CD14-positive monocyte (primary cell): ENCODE measurements around the gene CALM1. TPM values are rescaled to one million over a fixed set of nuclear protein-coding genes. Genes with fewer than 3 reads are reported as not detected.

Source experiments
- DNase-seq, 3 donors: peaks; one replicate each; pipeline ENCODE4 v3.0.0-alpha.2; 2011 to 2022
- H2AFZ ChIP-seq: 2 replicates; pipeline ENCODE4 v1.6.0; 2012; ENCODE audit warnings: mild to moderate bottlenecking, low read depth, low read length, inconsistent platforms; ENCODE audit not compliant: insufficient read depth, poor library complexity, severe bottlenecking
- H3K27ac ChIP-seq, 2 donors: 1 replicate in 1 of 2; 2 replicates in 1 of 2; pipeline ENCODE4 v1.5.1; 2012 to 2013; ENCODE audit warnings: low read length in 2 of 2, control low read depth in 1 of 2, inconsistent platforms in 1 of 2, low read depth in 1 of 2, mild to moderate bottlenecking in 1 of 2
- H3K27me3 ChIP-seq, 2 donors: one replicate each; pipeline versions ENCODE4 v1.6.0 to v1.6.1; 2011 to 2013; ENCODE audit warnings: low read length in 2 of 2; ENCODE audit not compliant: control insufficient read depth in 2 of 2, insufficient read depth in 2 of 2
- H3K36me3 ChIP-seq, 2 donors: replicated peaks in 1 of 2; 1 replicate in 1 of 2; 2 replicates in 1 of 2; pipeline versions ENCODE4 v1.5.1 to v1.6.1; 2012 to 2013; ENCODE audit warnings: low read length in 2 of 2, control low read depth in 1 of 2, inconsistent platforms in 1 of 2, mild to moderate bottlenecking in 1 of 2; ENCODE audit not compliant: insufficient read depth in 2 of 2, control insufficient read depth in 1 of 2
- H3K4me1 ChIP-seq, 2 donors: 1 replicate in 1 of 2; 2 replicates in 1 of 2; pipeline versions ENCODE4 v1.5.1 to v1.6.1; 2012 to 2013; ENCODE audit warnings: low read length in 2 of 2, control low read depth in 1 of 2, inconsistent platforms in 1 of 2, mild to moderate bottlenecking in 1 of 2, moderate library complexity in 1 of 2; ENCODE audit not compliant: insufficient read depth in 2 of 2, control insufficient read depth in 1 of 2
- H3K4me2 ChIP-seq: replicated peaks from 2 replicates; pipeline ENCODE3; 2012; ENCODE audit warnings: low read length, moderate library complexity, mild to moderate bottlenecking; ENCODE audit not compliant: poor library complexity, severe bottlenecking; ENCODE audit errors: extremely low read depth
- H3K4me3 ChIP-seq, 3 experiments: fragments of 200-600 bp in 1 of 3; sonication (generic) in 1 of 3; replicated peaks in 1 of 3; 1 replicate in 2 of 3; 2 replicates in 1 of 3; pipeline ENCODE4 v1.5.1; 2011 to 2013; ENCODE audit warnings: low read length in 3 of 3, mild to moderate bottlenecking in 3 of 3, control low read depth in 2 of 3, low read depth in 2 of 3, inconsistent platforms in 1 of 3, moderate library complexity in 1 of 3
- H3K79me2 ChIP-seq: 2 replicates; pipeline ENCODE4 v1.6.0; 2012; ENCODE audit warnings: mild to moderate bottlenecking, control low read depth, inconsistent platforms, low read length, moderate library complexity; ENCODE audit not compliant: insufficient read depth
- H3K9ac ChIP-seq: 2 replicates; pipeline ENCODE4 v1.6.0; 2017; ENCODE audit warnings: low read length, mild to moderate bottlenecking; ENCODE audit not compliant: insufficient read depth, poor library complexity, severe bottlenecking
- H3K9me3 ChIP-seq, 2 donors: replicated peaks in 1 of 2; 1 replicate in 1 of 2; 2 replicates in 1 of 2; pipeline versions ENCODE4 v1.5.1 to v1.6.1; 2012 to 2013; ENCODE audit warnings: low read length in 2 of 2, control low read depth in 1 of 2; ENCODE audit not compliant: control insufficient read depth in 1 of 2, insufficient read depth in 1 of 2
- H4K20me1 ChIP-seq: 2 replicates; pipeline ENCODE4 v1.6.0; 2012; ENCODE audit warnings: mild to moderate bottlenecking, low read length, control low read depth, moderate library complexity; ENCODE audit not compliant: insufficient read depth
- H3K27ac Mint-ChIP-seq, 7 donors: one replicate each; pipeline ENCODE4 v1.8.0; 2020; ENCODE audit warnings: mild to moderate bottlenecking in 7 of 7, mixed read lengths in 7 of 7, moderate library complexity in 6 of 7, inconsistent platforms in 2 of 7
- H3K27me3 Mint-ChIP-seq, 3 donors: one replicate each; pipeline ENCODE4 v1.8.0; 2021 to 2022; ENCODE audit warnings: low read depth in 3 of 3, mild to moderate bottlenecking in 3 of 3, mixed read lengths in 3 of 3, moderate library complexity in 3 of 3, inconsistent platforms in 1 of 3
- H3K36me3 Mint-ChIP-seq, 2 donors: one replicate each; pipeline ENCODE4 v1.8.0; 2020; ENCODE audit warnings: mixed read lengths in 2 of 2, inconsistent platforms in 1 of 2, mild to moderate bottlenecking in 1 of 2
- H3K4me1 Mint-ChIP-seq: one replicate; pipeline ENCODE4 v1.8.0; 2020; ENCODE audit warnings: mild to moderate bottlenecking, mixed read lengths
- H3K4me3 Mint-ChIP-seq, 2 donors: one replicate each; pipeline ENCODE4 v1.8.0; 2020; ENCODE audit warnings: mild to moderate bottlenecking in 2 of 2, mixed read lengths in 2 of 2, moderate library complexity in 1 of 2
- H3K9me3 Mint-ChIP-seq, 7 donors: one replicate each; pipeline ENCODE4 v1.8.0; 2020 to 2022; ENCODE audit warnings: mixed read lengths in 7 of 7, mild to moderate bottlenecking in 6 of 7, moderate library complexity in 6 of 7, inconsistent platforms in 2 of 7
- CTCF ChIP-seq: fragments of 200-600 bp; IDR thresholded peaks from one replicate; pipeline ENCODE4 v1.8.0; 2022; ENCODE audit warnings: antibody characterized with exemption, mild to moderate bottlenecking
- WGBS: methylation state at CpG from one replicate; pipeline ENCODE4 v1.1.5; 2013; ENCODE audit warnings: missing lambda C conversion rate; ENCODE audit not compliant: insufficient coverage; 5-methylcytosine and 5-hydroxymethylcytosine counted together
- intact Hi-C, 2 donors: fragments of 100-400 bp; cut with micrococcal nuclease; formaldehyde crosslinking; loops; one replicate each; pipeline versions ENCODE4 v1.15.0 to v1.15.1; 2023
- polyA plus RNA-seq, 3 donors: library from polyadenylated mRNA; depleted of rRNA in 1 of 3; unstranded in 2 of 3; stranded (reverse) in 1 of 3; fragments of 300-500 nt in 2 of 3; fragments of >200 nt in 1 of 3; fragmentation: Illumina TruSeq in 2 of 3; gene quantifications; 1 replicate in 2 of 3; 2 replicates in 1 of 3; pipeline ENCODE4 v1.2.3, GENCODE V29; 2012 to 2021

Gene CALM1
- polyA plus RNA-seq, 3 donors = 277 to 912 (median 906) TPM

GRCh38 chr14:90381999-90382451 lies 14.8 kb upstream of the CALM1 start:
- Mint-ChIP-seq H3K27me3 (peaks cover 0 to 3% (median 1%) of the 10 kb centered on the region in 3 donors), H3K4me3 (no peak overlapping the region), H3K27ac (no peak overlapping the region), H3K36me3 (no peaks in the 10 kb centered on the region), H3K4me1 (peaks cover 14% of the 10 kb centered on the region), H3K9me3 (no peaks in the 10 kb centered on the region)
- H4K20me1 ChIP-seq = no peaks in the 10 kb centered on the region
- intact Hi-C loops = loop anchor here (5.0 to 10.0 kb wide), 5 partner anchors 50 to 427 kb away; partner anchors contain the start of genes NRDE2 (in 2 of the 2), EFCAB11 (in 1 of the 2), PSMC1 (in 1 of the 2) and TDP1 (in 1 of the 2)
- H3K4me3 ChIP-seq = peak overlapping the region; percentile 55 to 97 (median 87)
- no peaks in the 10 kb centered on the region for H3K36me3 ChIP-seq
- peak overlapping the region; percentile 98 to 100 for H3K27ac ChIP-seq
- WGBS = 58% methylated on average over 7 of the region's 13 CpGs
- H3K27me3 ChIP-seq = no peaks in the 10 kb centered on the region
- no peak for TF ChIP-seq CTCF
- DNase-seq = no peak
- peak overlapping the region; percentile 81 for H3K4me2 ChIP-seq
- peak overlapping the region; percentile 91 for H2AFZ ChIP-seq
- H3K9me3 ChIP-seq = no peaks in the 10 kb centered on the region
- peaks cover 17 to 24% of the 10 kb centered on the region in 2 donors for H3K4me1 ChIP-seq
- H3K9ac ChIP-seq = peak overlapping the region; percentile 99
- H3K79me2 ChIP-seq = no peaks in the 10 kb centered on the region

GRCh38 chr14:90382491-90383125 lies 14.2 kb upstream of the CALM1 start:
- Histone ChIP-seq H2AFZ (peak overlapping the region; percentile 91), H3K36me3 (no peaks in the 10 kb centered on the region), H3K9me3 (no peaks in the 10 kb centered on the region), H3K27ac (peak overlapping the region; percentile 98 to 100), H3K9ac (peak overlapping the region; percentile 99), H3K27me3 (no peaks in the 10 kb centered on the region), H3K4me1 (peaks cover 17 to 24% of the 10 kb centered on the region in 2 donors), H3K4me3 (peak overlapping the region; percentile 55 to 97 (median 87)), H3K4me2 (peak overlapping the region; percentile 81), H3K79me2 (no peaks in the 10 kb centered on the region), H4K20me1 (no peaks in the 10 kb centered on the region)
- intact Hi-C loops = loop anchor here (1.0 to 10.0 kb wide), 6 partner anchors 17 to 428 kb away; partner anchors contain the start of genes NRDE2 (in 2 of the 2), EFCAB11 (in 1 of the 2), PSMC1 (in 1 of the 2) and TDP1 (in 1 of the 2)
- WGBS = under 1% methylated on average over 23 of the region's 34 CpGs
- peaks cover 14% of the 10 kb centered on the region for H3K4me1 Mint-ChIP-seq
- TF ChIP-seq CTCF = no peak
- H3K27me3 Mint-ChIP-seq = peaks cover 0 to 3% (median 1%) of the 10 kb centered on the region in 3 donors
- peak; percentile 31 to 53 (median 50) for DNase-seq
- H3K4me3 Mint-ChIP-seq = no peak overlapping the region
- H3K9me3 Mint-ChIP-seq = no peaks in the 10 kb centered on the region
- no peak overlapping the region for H3K27ac Mint-ChIP-seq
- H3K36me3 Mint-ChIP-seq = no peaks in the 10 kb centered on the region
